ENCODE data around the gene EHD3.

- TF ChIP-seq POLR2A (IDR thresholded peaks at IDR 0.05; ENCODE audit: low read depth, low read length) (no peak), TAF1 (IDR thresholded peaks at IDR 0.05; ENCODE audit: borderline replicate concordance, low read depth, low read length) (no peak), POLR2AphosphoS5 (IDR thresholded peaks at IDR 0.05; ENCODE audit: low read depth, low read length) (peak; percentile 60)
These were observed 14.6 kb upstream of the EHD3 start for GRCh38 chr2:31219131-31219969.
